Non-pigmented ciliary epithelial cell (primary cell): ENCODE measurements around the gene DHH.
"Not testable (repeated sequence)": the region's sequence is repeated elsewhere in the genome, so short reads cannot be mapped to it uniquely, and the experiment has no call there.

Experiments used
- DNase-seq: peaks from one replicate; pipeline ENCODE4 v3.0.0-alpha.2; 2010; ENCODE audit warnings: low read depth

The DHH gene

GRCh38 chr12:49070971-49071370 lies 23.6 kb downstream of the DHH start:
- DNase-seq: no peak

GRCh38 chr12:49069507-49070346 lies 24.9 kb downstream of the DHH start, which contains the start of gene RHEBL1:
Gene RHEBL1, minus strand, starts transcription at chr12:49069979. Its CDS starts 194 bp downstream, at chr12:49069785.
- DNase-seq: peak; percentile 67

- no peak for DNase-seq
Observed at GRCh38 chr12:49068879-49069506, 25.6 kb downstream of the DHH start.

- DNase-seq: no peak
Observed at GRCh38 chr12:49066120-49066519, 28.5 kb downstream of the DHH start.

DNA sequence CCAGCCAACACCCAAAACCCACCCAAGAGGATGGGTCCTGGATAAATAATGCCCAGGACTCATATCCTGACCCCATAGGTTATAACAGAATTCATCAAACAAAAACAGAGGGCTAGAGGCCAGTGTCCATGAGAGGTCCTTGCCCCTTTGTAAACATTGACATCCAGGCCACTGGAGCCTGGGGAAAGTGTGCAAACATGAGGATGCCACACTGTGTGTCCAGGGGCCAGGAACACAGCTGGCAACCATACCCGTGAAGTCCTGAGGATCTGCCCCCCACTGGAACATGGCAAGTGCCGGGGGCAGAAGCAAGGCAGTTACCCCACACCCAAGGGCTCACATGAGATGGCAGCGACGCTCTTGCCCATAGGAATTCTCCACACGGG lies 29.8 kb downstream of the DHH start:
- no peak for DNase-seq

GRCh38 chr12:49061916-49062315 lies 32.7 kb downstream of the DHH start:
- DNase-seq: not testable (repeated sequence)

DNA sequence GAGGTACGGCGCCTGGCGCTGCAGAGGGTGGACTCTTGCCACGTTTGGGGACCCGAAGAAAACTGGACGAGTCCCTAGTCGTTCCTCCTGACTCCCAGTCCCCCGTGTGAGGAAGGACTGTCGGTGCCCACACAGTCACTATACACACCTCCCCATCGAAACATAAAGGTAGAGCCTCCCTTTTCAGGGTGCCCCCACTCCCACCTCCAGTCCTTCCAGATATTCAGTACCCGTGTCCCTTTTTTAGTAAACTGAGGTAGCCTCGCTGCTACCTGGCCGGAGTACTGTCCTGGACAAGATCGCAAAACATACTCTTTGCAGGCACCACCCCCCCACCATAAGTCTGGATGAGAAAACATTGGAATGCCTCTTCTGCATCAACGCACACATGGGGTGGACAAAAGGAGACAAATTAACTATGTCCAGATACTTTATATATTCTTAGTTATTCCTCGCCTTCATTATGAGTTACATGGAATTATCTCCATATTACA lies 33.4 kb downstream of the DHH start:
- no peak for DNase-seq

DNA sequence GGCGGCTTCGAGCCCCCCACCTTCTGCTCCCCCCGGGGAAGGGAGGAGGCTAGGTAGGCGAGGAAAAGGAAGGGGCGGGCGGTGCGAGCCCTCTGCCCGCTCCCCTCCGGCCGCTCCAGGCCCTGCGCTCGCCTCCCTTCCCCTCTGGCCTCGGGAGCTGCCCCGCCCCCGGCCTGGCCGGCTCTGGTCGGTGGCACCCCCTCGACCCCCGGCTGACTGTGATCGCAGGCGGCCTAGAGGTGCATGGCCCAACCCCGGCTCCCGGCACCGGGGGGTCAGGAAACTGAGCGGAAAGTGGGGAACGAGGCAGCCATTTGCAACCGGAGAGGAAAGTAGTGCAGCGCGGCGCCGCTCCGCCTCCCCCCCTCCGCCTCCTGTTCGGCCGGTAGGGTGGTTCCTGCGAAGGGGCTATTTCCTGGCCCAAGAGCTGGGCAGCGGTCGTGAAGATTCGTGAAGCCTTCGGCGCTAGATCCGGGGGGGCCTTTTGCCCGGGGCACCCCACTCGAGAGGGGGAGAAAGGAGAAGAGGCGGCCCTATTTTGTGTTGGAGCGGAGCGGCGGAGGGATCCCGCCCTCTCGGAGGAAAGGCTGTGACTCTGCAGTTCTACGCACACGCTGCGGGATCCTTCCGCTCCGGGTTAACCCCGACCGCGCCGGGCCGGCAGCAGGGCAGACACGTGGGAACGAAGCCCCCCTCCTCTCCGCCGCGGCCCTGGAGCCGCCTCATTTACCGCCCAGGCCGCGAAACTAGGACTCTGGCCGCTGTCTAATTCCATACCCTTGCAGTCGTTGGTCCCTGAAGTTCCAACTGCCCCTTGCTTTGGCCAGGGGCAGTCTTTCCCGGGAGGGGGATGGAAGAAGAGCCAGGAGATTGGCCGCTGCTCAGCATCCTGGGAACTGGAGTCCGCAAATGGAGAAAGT lies 34.1 kb downstream of the DHH start, which contains the start of gene KMT2D:
KMT2D (minus strand) TSS at position 558 of the 920 bp plus-strand sequence. CDS start 5,470 bp downstream, outside the sequence.
- DNase-seq: peak; percentile 78

DNA sequence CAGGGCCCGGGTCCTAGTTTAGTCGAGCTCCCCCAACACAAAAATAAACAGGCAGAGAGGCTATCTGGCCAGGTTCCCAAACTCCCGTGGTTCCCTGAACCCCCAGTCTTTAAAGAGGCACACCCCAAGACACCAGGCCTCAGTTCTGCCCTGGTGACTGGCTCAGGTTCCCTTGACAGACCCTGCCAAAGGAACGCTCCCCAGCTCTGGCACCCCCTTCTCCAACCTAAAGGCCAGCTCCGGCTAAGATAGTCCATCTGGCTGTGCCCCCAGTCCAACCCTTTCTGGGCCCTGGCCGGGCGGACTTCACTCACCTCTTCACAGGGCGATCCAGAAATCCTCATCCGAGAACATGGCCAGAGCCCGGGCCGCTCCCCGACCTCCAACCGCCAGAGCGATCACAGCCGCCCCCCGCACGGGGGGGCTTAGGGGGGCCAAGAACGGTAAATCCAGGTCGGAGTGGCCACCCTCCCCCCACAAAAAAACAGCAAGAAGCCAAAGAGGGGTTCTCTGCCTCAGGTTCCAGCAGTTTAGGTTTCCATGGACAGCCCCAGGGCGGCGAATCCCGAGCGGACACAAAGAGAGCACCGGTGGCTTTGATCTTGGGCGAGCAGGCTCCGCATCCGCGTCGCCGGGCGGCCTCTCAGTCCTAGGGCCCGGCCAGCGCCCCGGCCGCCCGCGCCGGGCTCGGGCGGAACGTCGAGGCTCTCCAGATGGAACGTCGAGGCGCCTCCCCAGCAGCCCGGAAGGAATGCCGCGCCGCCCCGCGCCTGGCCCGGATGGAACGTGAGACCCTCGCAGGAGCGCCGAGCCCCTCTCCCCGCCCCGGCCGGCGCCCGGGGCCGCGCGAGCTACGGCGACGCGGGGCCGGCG lies 35.1 kb downstream of the DHH start:
- no peak for DNase-seq

GRCh38 chr12:49059045-49059298 lies 35.6 kb downstream of the DHH start:
- no peak for DNase-seq

DNA sequence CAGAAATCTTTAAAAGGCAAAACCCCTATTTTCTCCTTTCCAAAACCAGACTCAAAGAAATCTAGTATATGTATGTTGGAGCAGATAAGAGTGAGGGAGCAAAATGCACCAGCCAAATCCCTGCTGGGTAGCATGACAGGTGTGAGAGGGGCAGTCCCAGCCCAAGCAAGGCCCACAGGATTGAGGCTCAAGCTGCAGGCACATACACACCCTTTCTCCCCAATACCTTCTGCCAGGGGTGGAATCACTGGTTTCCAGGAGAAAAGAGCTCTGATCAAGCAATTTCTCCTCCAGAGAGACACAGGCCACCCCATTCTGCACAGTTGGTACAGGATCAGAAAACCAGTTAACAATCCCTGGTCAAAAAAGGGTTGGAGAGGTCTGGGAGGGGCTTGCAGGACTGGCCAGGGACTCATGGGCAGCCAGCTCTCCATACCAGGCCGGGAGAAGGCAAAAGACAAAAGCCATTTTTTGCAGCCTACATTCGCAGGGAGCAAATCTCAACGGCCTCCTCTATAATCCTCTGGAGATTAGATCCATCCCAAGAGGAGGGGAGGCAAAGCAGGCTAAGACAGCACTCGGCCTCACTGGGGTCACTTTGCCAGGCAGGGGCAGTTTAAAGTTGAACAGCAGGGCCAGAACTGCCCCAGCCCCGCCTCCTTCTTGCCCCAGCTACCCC lies 36.1 kb downstream of the DHH start:
- DNase-seq: no peak

GRCh38 chr12:49057888-49058287 lies 36.7 kb downstream of the DHH start:
- DNase-seq: no peak

DNA sequence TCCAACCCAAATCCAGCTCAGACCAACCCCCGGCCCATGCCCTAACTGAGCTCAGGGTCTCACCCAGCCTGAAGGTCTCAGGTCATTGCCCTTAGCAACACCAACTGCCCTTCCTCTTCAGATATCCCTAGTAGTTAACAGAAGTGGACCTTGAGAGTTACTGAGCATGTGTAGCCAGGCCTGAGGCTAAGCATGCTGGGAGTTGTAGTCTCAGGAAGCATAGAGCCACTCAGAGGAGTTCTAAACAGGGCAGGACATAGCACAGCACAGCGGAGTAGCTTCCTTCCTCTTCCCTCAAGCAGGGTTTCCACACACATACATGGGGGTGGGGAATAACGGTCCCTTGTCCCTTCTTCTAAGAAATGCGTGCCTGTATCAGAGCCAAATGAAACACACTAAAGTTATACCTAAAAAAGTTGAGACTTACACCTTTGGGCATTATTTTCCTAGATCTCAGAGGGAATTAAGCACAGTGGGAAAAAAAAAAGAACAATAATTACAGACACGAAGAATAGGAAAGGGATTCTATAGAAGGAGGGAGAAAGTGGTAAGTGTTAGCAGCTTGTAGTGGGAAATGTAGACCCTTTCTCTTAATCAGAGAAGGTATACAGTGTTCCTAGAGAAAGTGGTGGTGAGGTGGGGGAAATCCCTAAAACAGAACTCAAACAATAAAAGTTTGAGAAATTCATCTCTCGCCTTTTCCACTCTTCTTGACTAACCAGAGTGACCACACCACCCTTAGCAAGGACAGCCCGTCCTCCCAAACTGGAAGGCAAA lies 38.4 kb downstream of the DHH start:
- peak; percentile 46 for DNase-seq

DNA sequence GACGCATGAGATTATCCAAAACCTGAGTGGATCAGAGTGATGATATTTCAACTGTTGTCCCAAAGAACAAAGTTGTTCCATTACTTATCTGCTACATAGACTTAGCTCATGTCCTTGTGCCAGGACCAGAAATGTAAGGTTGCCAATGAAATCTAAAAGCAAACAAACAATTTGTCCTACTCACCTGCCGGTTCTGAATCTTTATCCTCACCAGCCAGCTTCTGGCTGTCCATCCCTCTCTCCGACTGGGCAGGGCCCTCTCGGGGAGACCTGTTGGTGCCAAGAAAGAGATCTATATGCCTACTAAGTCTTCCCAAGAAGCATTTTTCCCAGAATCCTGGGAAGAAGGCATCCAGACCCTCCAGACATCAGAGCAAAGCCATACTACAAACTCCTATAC lies 39.5 kb downstream of the DHH start:
- no peak for DNase-seq

DNA sequence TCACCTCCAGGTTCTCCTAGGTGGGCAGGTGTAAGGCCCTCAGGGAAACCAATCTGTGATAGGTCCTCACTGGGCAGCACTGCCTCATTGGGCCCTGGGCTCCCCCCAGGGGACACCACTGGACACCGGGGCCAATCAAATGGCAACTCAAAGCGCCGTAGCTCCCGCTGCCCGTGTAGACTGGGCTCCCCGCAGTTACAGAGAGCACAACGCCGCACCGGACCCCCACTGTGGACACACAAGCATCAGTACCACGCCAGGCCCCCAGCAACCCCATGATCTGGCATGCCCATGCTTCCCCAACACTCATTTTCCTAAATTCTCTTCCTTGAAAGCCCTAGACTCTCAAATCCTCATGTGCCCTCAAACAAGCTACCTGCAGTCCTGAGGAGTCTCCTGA lies 40.1 kb downstream of the DHH start:
- no peak for DNase-seq

DNA sequence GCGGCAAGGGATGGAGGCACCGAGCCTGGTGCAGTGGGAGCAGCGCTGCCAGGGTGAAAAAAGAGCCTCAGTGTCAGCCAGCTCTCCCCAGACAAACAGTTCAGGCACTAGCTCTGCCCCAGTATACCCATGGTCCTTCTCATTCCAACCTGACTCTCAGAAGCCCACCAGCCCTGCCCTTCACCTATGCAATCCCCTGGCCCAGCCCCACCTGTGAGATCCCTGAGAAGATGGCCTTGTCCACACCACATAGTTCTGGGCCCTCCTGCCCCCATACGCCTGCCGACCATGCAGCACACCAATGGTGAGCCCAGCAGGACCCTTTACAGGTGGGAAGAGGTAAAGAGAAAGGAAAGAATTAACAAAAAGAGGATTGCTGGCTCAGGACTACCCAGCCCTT lies 40.5 kb downstream of the DHH start:
- DNase-seq: no peak

DNA sequence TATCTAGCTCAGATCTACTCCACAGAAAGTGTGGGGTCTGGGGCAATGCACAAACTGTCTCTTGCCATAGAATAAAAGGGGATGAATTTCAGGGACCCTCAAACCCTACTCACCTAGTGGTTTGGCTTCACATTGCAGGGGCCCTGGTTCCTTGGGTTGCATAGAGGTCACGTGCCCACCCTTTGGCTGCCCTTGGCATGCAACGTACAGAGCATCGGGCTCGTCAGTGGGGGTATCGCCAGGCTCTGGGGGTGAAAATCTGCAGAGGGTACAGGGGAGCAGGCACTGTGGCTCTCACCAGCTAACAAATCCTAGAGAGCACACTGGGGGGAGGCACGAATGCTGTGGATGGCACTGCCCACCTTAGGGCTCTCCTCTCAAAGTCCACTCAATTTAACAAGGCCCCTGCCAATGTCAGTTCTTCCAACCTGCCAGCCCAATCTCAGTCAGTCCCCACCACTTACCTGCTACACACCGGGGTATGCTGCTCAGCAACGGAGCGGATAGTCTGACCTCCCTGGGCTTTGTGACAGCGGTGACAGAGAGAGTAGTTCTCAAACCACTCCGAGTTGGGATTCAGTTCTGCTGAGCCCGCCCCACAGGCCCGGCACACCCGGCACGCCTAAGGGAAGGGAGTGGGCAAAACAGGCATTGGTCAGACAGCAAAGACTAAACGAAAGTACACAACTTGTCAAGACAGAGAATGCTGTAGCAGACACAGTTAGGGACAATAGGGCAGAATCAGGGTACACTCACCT lies 42.0 kb downstream of the DHH start:
- no peak for DNase-seq

DNA sequence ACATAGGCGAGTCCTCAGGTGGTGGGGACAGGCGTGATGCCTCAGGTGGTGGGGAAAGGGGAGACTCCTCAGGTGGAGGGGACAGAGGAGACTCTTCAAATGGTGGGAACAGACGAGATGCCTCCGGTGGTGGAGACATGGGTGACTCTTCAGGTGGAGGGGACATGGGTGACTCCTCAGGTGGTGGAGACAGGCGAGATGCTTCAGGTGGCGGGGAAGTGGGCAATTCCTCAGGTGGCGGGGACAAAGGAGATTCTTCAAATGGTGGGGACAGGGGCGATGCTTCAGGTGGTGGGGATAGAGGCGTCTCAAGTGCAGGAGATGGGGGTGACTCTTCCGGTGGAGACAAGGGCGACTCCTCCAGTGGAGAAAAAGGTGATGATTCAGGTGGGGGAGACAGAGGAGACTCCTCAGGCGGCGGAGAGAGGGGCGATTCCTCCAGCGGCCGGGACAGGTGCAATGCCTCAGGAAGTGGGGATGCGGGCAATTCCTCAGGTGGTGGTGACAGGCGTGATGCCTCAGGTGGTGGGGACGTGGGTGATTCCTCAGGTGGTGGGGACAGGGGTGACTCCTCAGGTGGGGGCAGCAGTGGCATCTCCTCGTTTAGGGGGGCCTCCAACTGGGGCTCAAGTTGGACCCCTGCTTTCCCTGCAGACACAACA lies 42.7 kb downstream of the DHH start:
- DNase-seq: no peak

- DNase-seq: no peak
Observed at GRCh38 chr12:49051373-49051764, 43.2 kb downstream of the DHH start.
